ENCODE data around the gene DOCK4. TPM values are rescaled to one million over a fixed set of nuclear protein-coding genes. Genes with fewer than 3 reads are reported as not detected.

Gene DOCK4
- total RNA-seq, 1 donor from 2014 or later, result 44.1 TPM

DNA sequence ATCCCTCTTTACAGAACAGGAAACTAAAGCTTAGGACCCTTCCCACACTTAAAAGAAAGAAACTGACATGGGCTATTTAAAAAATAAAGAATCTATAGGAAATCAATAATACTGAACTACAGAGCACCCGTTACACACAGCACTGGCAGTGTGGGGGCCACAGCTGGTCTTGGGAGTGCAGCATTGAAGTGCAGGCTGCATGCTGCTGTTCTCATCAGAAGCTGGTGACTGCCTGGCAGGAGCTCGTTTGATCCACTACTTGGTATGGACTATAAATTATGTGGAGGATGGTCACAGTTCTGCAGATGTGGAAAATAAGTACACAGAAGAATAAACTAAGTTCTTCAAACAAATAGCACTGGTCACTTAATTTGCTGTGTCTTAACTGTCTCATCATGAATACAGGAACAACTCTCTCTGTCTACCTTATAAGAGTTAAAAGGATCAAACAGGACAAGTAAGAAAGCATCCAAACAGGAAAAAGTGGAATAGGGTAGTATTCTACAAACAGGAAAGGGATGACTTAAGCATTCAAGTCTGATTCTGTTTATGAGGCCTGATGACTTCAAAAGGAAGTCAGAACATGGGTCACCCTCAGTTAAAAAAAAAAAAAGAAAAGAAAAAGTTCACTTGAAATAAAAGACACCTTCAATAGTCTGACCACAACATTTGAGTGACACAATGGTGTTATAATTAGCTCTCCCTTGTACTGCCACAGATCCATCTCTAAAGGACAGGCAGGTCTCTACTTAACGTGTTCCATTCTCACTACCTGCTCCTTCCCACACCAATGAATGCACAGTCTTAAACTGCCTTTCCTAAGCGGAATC lies 21.0 kb downstream of the DOCK4 start:
- DNase-seq (ENCODE audit: extremely low spot score, unreplicated experiment), result no peak
- Mint-ChIP-seq H3K4me1 (ENCODE audit: unreplicated experiment) (peaks cover 17% of the 10 kb centered on the region), H3K27me3 (ENCODE audit: unreplicated experiment) (no peaks in the 10 kb centered on the region), H3K36me3 (ENCODE audit: unreplicated experiment) (peaks cover 3% of the 10 kb centered on the region), H3K4me3 (ENCODE audit: unreplicated experiment) (no peak overlapping the region), H3K9me3 (ENCODE audit: unreplicated experiment) (no peaks in the 10 kb centered on the region), H3K27ac (ENCODE audit: unreplicated experiment) (no peak overlapping the region)
- TF ChIP-seq, protein P1, sequence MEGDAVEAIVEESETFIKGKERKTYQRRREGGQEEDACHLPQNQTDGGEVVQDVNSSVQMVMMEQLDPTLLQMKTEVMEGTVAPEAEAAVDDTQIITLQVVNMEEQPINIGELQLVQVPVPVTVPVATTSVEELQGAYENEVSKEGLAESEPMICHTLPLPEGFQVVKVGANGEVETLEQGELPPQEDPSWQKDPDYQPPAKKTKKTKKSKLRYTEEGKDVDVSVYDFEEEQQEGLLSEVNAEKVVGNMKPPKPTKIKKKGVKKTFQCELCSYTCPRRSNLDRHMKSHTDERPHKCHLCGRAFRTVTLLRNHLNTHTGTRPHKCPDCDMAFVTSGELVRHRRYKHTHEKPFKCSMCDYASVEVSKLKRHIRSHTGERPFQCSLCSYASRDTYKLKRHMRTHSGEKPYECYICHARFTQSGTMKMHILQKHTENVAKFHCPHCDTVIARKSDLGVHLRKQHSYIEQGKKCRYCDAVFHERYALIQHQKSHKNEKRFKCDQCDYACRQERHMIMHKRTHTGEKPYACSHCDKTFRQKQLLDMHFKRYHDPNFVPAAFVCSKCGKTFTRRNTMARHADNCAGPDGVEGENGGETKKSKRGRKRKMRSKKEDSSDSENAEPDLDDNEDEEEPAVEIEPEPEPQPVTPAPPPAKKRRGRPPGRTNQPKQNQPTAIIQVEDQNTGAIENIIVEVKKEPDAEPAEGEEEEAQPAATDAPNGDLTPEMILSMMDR (IDR thresholded peaks at IDR 0.05), result no peak

DNA sequence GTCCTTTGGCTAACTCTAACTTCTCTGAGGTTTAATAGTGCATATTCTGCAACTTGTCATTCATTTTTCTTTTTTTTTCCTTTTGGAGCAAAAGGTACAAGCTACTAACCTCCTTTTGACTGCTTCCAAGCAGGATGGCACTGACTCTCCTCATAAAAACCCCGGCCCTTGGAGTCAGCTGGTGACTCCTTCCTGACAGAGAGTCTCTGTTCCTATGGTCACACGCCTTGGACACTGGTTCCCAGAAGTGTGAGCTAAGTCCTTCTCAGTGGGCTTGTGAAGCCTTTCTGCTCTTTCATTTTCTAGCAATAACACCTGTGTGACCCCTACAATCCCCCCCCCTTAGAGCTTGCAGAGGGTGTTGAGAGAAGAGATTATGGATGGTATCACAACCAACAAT lies 21.7 kb downstream of the DOCK4 start:
- peaks cover 3% of the 10 kb centered on the region for H3K36me3 Mint-ChIP-seq (ENCODE audit: unreplicated experiment)
- DNase-seq (ENCODE audit: extremely low spot score, unreplicated experiment), result no peak
- H3K27me3 Mint-ChIP-seq (ENCODE audit: unreplicated experiment), result no peaks in the 10 kb centered on the region
- TF ChIP-seq, protein P1 (IDR thresholded peaks at IDR 0.05), result no peak
- H3K4me1 Mint-ChIP-seq (ENCODE audit: unreplicated experiment), result peaks cover 11% of the 10 kb centered on the region
- H3K27ac Mint-ChIP-seq (ENCODE audit: unreplicated experiment), result no peak overlapping the region
- no peaks in the 10 kb centered on the region for H3K9me3 Mint-ChIP-seq (ENCODE audit: unreplicated experiment)
- H3K4me3 Mint-ChIP-seq (ENCODE audit: unreplicated experiment), result no peak overlapping the region

DNA sequence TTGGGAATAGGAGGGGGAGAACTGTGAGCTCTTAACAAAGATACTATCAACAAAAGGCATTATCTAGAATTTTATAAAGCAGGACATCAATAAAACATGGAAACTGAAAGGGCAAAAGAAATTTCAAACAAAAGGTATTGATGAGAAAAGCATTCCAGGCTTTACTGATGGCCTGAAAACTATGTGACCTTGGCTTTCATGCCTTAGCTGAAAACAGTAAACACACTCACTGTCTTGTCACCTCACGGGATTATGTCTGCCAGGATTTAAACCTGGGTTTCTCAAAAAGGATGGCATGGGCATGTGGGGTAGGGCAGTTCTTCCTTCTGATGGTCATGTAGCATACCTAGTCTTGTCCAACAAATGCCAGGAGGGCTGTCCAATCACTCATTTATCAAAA lies 22.9 kb downstream of the DOCK4 start:
- TF ChIP-seq, protein P1 (IDR thresholded peaks at IDR 0.05), result no peak
- peaks cover 9% of the 10 kb centered on the region for H3K4me1 Mint-ChIP-seq (ENCODE audit: unreplicated experiment)
- no peak overlapping the region for H3K4me3 Mint-ChIP-seq (ENCODE audit: unreplicated experiment)
- H3K27me3 Mint-ChIP-seq (ENCODE audit: unreplicated experiment), result no peaks in the 10 kb centered on the region
- H3K9me3 Mint-ChIP-seq (ENCODE audit: unreplicated experiment), result no peaks in the 10 kb centered on the region
- H3K36me3 Mint-ChIP-seq (ENCODE audit: unreplicated experiment), result peaks cover 3% of the 10 kb centered on the region
- H3K27ac Mint-ChIP-seq (ENCODE audit: unreplicated experiment), result no peak overlapping the region
- no peak for DNase-seq (ENCODE audit: extremely low spot score, unreplicated experiment)

DNA sequence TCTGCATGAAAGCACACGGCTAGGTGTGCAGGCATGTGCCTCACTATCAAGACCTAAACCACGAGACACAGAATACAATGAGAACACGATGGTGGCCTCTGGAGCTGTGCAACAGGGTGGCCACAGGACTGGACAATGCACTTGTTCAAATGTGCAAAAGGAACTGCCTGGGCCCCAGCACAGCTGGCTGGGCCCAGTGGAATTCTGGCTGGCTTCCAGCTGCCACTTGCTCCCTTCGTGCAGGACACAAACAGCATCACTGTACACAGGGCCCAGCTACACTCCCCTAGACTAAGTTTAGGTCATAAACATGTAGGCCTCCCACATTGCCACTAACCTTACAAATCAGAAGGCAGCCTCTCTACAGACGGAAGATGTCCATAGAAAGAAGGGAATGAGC lies 23.4 kb downstream of the DOCK4 start:
- no peak for DNase-seq (ENCODE audit: extremely low spot score, unreplicated experiment)
- TF ChIP-seq, protein P1 (IDR thresholded peaks at IDR 0.05), result no peak
- Mint-ChIP-seq H3K9me3 (ENCODE audit: unreplicated experiment) (no peaks in the 10 kb centered on the region), H3K27ac (ENCODE audit: unreplicated experiment) (no peak overlapping the region), H3K27me3 (ENCODE audit: unreplicated experiment) (no peaks in the 10 kb centered on the region), H3K4me1 (ENCODE audit: unreplicated experiment) (peaks cover 7% of the 10 kb centered on the region), H3K36me3 (ENCODE audit: unreplicated experiment) (peaks cover 3% of the 10 kb centered on the region), H3K4me3 (ENCODE audit: unreplicated experiment) (no peak overlapping the region)

DNA sequence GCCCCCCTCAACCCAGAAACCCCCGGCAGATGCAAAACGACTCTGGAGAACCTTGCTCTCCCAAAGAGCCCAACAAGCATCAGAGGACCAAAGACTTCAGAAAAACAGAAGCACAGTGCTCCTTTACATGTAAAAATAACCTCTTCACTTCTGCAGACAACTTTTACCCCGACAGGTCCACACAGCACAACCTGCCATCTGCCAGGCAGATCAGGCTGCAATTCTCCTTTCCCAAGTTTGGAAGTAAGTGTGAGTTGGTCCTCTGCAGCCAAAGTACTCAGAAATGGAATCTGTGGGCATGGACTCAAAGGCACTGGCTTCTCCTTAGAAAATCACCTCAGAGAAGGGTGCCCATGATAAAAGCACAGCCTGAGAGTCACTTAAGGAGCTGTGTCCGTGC lies 26.0 kb downstream of the DOCK4 start:
- TF ChIP-seq, protein P1 (IDR thresholded peaks at IDR 0.05), result no peak
- Mint-ChIP-seq H3K36me3 (ENCODE audit: unreplicated experiment) (peaks cover 3% of the 10 kb centered on the region), H3K27me3 (ENCODE audit: unreplicated experiment) (no peaks in the 10 kb centered on the region), H3K9me3 (ENCODE audit: unreplicated experiment) (no peaks in the 10 kb centered on the region), H3K4me3 (ENCODE audit: unreplicated experiment) (no peak overlapping the region), H3K4me1 (ENCODE audit: unreplicated experiment) (peaks cover 11% of the 10 kb centered on the region), H3K27ac (ENCODE audit: unreplicated experiment) (no peak overlapping the region)
- no peak for DNase-seq (ENCODE audit: extremely low spot score, unreplicated experiment)

All from osteocyte (in vitro differentiated cells).